ENCODE results near the gene CTNNA2.

DNA sequence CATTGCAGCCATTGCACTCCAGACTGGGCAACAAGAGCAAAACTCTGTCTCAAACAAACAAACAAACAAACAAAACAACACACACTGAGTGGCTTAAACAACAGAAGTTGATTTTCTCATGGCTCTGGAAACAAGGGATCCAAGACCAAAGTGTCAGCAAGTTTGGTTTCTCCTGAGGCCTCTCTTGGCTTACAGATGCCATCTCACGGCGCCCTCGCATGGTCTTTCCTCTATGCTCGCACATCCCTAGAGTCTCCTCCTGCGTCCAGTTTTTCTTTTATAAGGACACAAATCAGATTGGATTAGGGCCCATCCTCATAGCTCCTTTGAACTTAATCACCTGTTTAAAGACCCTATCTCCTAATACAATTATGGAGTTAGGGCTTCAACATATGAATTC lies 925.1 kb downstream of the CTNNA2 start:
- TF ChIP-seq RCOR1 (IDR thresholded peaks at IDR 0.05; ENCODE audit: low read depth, low read length): no peak
- TF ChIP-seq MYC (IDR thresholded peaks at IDR 0.05; ENCODE audit: borderline replicate concordance, low read length): no peak

Data from A549 (cell line).